H54 (cell line): ENCODE results near the gene MINK1.

Experiments used
- DNase-seq: peaks from one replicate; pipeline ENCODE4 v3.0.0; 2011; ENCODE audit warnings: low spot score, mixed read lengths; ENCODE audit not compliant: insufficient read length
- FAIRE-seq: peaks from 3 replicates; lab custom pipeline; 2011; peaks lifted over from hg19 to GRCh38; lab: Jason Lieb, UNC
- POLR2A ChIP-seq: IDR thresholded peaks from 2 replicates; pipeline ENCODE4 v1.6.1; 2011; ENCODE audit warnings: low read depth, mild to moderate bottlenecking, low read length

Gene MINK1

GRCh38 chr17:4802228-4802627 lies 30.9 kb upstream of the MINK1 start, which contains the start of gene C17orf114:
TSS of gene C17orf114 (minus strand) at chr17:4802328.
- no peak for TF ChIP-seq POLR2A
- no peak for FAIRE-seq
- DNase-seq, result no peak

DNA sequence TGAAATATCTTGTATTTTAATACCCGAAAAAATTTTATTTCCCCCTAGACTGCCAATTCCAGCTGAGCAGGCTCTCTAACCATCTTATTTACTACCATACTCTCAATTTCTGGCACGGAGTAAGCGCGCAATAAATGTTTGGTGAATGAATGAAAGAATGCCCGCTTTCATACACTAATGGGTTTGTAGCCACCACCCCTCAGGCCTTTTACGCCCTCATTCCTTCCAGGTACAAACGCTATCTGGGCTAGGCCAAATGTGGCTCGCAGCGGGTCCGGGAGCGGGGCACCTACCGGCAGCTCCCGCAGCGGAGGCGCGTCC lies 26.7 kb upstream of the MINK1 start:
- no peak for TF ChIP-seq POLR2A
- no peak for DNase-seq
- no peak for FAIRE-seq

DNA sequence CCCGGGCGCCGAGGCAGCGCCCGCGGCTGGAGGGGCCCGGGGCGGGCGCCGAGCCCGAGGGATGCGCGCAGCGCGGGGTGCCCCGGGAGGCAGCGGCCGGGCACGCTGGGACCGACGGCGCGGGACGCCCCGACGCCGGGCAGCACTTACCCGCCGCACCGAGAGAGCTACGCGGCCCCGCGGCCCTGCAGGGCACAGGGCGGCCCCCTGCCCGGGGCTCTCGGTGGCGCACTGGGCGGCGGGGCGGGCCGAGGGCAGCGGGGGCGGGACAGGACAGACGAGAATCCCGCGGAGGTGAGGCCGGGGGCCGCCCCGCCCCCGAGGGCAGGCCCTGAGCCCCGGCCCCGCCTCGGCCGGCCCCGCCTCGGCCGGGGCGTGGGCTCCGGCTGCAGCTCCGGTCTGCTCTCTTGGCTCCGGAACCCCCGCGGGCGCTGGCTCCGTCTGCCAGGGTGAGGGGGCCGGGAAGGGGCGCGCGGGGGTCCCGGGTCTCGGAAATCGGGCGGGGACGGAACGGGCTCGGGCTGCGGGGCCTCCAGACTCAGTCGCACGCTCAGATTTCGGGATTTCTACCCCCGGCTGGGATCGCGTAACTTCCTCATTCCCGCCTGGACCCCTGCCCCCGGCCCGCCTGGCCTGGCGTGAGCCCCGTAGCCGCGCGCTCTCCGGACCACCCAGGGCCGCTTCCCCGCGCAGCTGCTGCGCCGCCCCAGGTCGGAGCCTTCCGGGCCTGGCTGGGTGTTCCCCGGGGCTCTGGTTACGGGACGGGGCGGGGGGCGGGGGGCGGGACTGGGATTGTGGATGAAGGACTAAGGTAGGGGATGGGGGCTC lies 26.1 kb upstream of the MINK1 start, which contains the start of gene PLD2:
TSS of gene PLD2 (plus strand) at position 376 of the 828 bp plus-strand sequence. CDS start 621 bp downstream, outside the sequence.
- DNase-seq (peak; percentile 95), FAIRE-seq (no peak)
- peak; percentile 68 for TF ChIP-seq POLR2A

GRCh38 chr17:4807605-4808377 lies 25.3 kb upstream of the MINK1 start:
- no peak for FAIRE-seq

DNA sequence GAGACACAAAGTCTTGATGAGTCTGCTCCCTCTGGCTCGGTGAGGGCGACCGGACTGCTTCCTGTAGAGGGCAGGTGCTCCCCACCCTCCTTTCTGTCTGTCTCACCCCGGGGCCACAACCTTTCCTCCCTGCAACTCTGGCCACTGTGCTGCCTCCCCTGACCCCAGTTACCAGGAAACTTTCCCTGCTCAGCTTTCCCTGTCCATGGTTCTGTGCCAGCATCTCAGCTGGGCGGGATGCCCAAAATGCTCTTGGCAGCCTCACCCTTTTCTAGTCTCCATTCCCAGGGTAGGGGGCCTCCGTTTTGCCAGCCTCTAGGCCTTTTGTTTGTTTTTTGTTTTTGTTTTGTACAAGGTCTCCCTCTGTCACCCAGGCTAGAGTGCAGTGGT lies 24.8 kb upstream of the MINK1 start:
- no peak for TF ChIP-seq POLR2A
- no peak for FAIRE-seq
- no peak for DNase-seq

More at GRCh38 chr17:4807605-4808377, 25.3 kb upstream of the MINK1 start:
- TF ChIP-seq POLR2A, result no peak
- DNase-seq, result no peak

DNA sequence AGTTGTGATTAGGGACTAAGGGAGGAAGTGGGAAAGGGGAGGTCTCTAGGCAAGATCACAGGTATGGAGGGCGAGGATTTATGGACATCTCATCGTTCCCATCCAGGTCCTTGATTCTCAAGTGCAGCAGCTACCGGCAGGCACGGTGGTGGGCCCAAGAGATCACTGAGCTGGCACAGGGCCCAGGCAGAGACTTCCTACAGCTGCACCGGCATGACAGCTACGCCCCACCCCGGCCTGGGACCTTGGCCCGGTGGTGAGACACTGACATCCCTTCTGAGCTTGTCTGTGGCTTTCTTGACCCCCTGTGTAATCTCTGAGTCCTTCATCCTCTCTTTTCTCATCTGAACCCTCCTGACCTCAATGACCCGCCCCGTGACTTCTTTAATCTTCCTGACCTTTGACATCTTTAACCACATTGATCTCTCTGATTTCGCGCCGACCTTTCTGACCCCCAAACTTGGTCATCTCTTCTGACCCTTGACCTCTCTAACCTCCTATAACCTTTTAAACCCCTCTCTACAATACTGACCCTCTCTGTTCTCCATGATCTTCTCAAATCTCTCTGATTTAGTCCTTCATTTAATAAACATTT lies 22.3 kb upstream of the MINK1 start:
- DNase-seq (no peak), FAIRE-seq (no peak)
- no peak for TF ChIP-seq POLR2A

GRCh38 chr17:4811471-4811870 lies 21.7 kb upstream of the MINK1 start:
- TF ChIP-seq POLR2A, result no peak
- FAIRE-seq (no peak), DNase-seq (no peak)

DNA sequence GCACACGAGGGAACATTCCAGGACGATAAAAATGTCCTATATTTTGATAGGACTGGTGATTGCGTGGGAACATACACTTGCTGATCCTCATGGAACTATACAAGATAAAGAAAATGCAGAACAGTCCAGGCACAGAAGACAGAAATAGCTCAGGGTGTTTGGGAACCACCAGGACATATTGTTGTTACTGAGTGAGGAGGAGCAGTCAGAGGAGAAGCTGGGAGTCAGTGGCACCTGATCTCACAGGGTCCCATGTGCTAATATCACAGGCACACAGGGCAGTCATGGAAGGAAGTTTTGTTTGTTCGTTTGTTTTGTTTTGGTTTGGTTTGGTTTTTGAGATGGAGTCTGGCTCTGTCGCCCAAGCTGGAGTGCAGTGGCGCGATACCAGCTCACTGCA lies 20.4 kb upstream of the MINK1 start:
- DNase-seq, result no peak
- no peak for FAIRE-seq
- no peak for TF ChIP-seq POLR2A

GRCh38 chr17:4815043-4815675 lies 18.0 kb upstream of the MINK1 start:
- FAIRE-seq (no peak), DNase-seq (no peak)
- TF ChIP-seq POLR2A, result no peak

- DNase-seq (no peak), FAIRE-seq (no peak)
- TF ChIP-seq POLR2A, result no peak
Measured at GRCh38 chr17:4816826-4817225, 16.3 kb upstream of the MINK1 start.

- TF ChIP-seq POLR2A, result no peak
- FAIRE-seq (no peak), DNase-seq (no peak)
Measured at GRCh38 chr17:4818276-4818675, 14.9 kb upstream of the MINK1 start.

- no peak for TF ChIP-seq POLR2A
- FAIRE-seq (no peak), DNase-seq (no peak)
Measured at GRCh38 chr17:4822835-4823234, 10.3 kb upstream of the MINK1 start.

DNA sequence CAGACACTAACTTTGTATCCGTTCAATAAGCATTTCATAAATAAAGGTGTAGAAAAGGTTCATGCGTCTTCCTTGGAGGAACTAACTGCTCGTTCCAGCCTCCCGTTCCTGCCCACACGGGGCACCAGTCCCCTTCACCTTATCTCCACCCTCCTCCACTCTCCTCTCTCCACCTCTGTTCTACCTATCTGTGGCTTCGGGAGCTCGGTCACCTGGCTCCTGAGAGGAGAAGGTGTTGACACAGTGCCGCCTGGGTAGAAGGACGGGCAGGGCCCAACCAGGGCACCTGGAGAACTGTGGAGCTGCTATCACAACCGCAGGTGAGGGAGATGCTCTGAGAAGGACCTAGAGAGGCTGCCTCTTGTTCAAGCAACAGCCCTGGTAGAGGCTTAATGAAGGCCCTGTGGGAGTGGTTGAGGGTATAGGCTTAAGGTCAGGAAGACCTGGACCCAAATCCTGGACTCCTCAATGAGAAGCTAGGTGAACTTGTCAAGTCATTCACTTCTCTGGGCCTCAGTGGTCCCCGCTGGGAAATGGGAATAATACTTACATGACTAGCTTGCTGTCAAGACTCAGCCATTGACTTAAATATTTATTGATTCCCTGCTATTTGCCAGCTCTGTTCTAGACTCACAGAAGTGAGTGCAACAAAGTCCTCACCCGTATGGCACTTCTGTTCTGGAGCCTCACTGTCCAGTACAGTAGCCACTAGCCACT lies 9.6 kb upstream of the MINK1 start:
- FAIRE-seq (no peak), DNase-seq (no peak)
- no peak for TF ChIP-seq POLR2A
